H7 (cell line): ENCODE measurements around the gene CAMK2G. TPM values are rescaled to one million over a fixed set of nuclear protein-coding genes. Genes with fewer than 3 reads are reported as not detected.

Experiments used
- DNase-seq: peaks from one replicate; pipeline ENCODE4 v3.0.0; 2012
- H3K27me3 ChIP-seq: 2 replicates; pipeline ENCODE4 v1.6.0; 2011; ENCODE audit warnings: mild to moderate bottlenecking, low read length; ENCODE audit not compliant: control insufficient read depth, insufficient read depth
- H3K36me3 ChIP-seq: replicated peaks from 2 replicates; pipeline ENCODE4 v1.5.1; 2011; ENCODE audit warnings: low read length; ENCODE audit not compliant: control insufficient read depth, insufficient read depth
- H3K4me3 ChIP-seq: 2 replicates; pipeline ENCODE4 v1.5.1; 2011; ENCODE audit warnings: low read depth, mild to moderate bottlenecking, control low read depth, low read length, moderate library complexity; ENCODE audit not compliant: insufficient read depth
- total RNA-seq: library from RNA; depleted of rRNA; stranded (reverse); fragments of >200 nt; shearing (Covaris generic); gene quantifications from 2 replicates; pipeline ENCODE4 v1.2.3, GENCODE V29; 2014

CAMK2G gene
- total RNA-seq, 1 experiment from 2014 or later: 26.6 TPM

- Histone ChIP-seq H3K36me3 (peaks cover 5% of the 10 kb centered on the region), H3K4me3 (no peak overlapping the region), H3K27me3 (no peaks in the 10 kb centered on the region)
- no peak for DNase-seq
Observed at GRCh38 chr10:73814276-73814895, 60.0 kb downstream of the CAMK2G start.

GRCh38 chr10:73813333-73813732 is 61.0 kb downstream of the CAMK2G start:
- DNase-seq: no peak
- H3K36me3 ChIP-seq: peaks cover 8% of the 10 kb centered on the region
- no peaks in the 10 kb centered on the region for H3K27me3 ChIP-seq
- no peak overlapping the region for H3K4me3 ChIP-seq

GRCh38 chr10:73812657-73813056 is 61.7 kb downstream of the CAMK2G start:
- Histone ChIP-seq H3K4me3 (no peak overlapping the region), H3K36me3 (peaks cover 8% of the 10 kb centered on the region), H3K27me3 (no peaks in the 10 kb centered on the region)
- DNase-seq: peak; percentile 80

- no peaks in the 10 kb centered on the region for H3K27me3 ChIP-seq
- peak; percentile 90 for DNase-seq
- peak overlapping the region; percentile 80 for H3K4me3 ChIP-seq
- peaks cover 12% of the 10 kb centered on the region for H3K36me3 ChIP-seq
Observed at GRCh38 chr10:73810735-73811465, 63.5 kb downstream of the CAMK2G start.

- DNase-seq: no peak
- Histone ChIP-seq H3K36me3 (peaks cover 17% of the 10 kb centered on the region), H3K27me3 (no peaks in the 10 kb centered on the region), H3K4me3 (no peak overlapping the region; the same call in 1 of the 2 replicates)
Observed at GRCh38 chr10:73810358-73810734, 64.0 kb downstream of the CAMK2G start.

- Histone ChIP-seq H3K4me3 (no peak overlapping the region), H3K27me3 (no peaks in the 10 kb centered on the region), H3K36me3 (peaks cover 17% of the 10 kb centered on the region)
- DNase-seq: no peak
Observed at GRCh38 chr10:73809061-73809818, 65.1 kb downstream of the CAMK2G start.

- no peaks in the 10 kb centered on the region for H3K27me3 ChIP-seq
- H3K4me3 ChIP-seq: no peak overlapping the region
- no peak for DNase-seq
- H3K36me3 ChIP-seq: peaks cover 20% of the 10 kb centered on the region
Observed at GRCh38 chr10:73808021-73808815, 66.1 kb downstream of the CAMK2G start.

GRCh38 chr10:73807471-73807870 is 66.9 kb downstream of the CAMK2G start:
- Histone ChIP-seq H3K36me3 (peaks cover 28% of the 10 kb centered on the region), H3K4me3 (no peak overlapping the region), H3K27me3 (no peaks in the 10 kb centered on the region)
- no peak for DNase-seq

GRCh38 chr10:73806176-73806950 is 68.0 kb downstream of the CAMK2G start:
- DNase-seq: no peak
- no peak overlapping the region for H3K4me3 ChIP-seq
- peaks cover 31% of the 10 kb centered on the region for H3K36me3 ChIP-seq
- no peaks in the 10 kb centered on the region for H3K27me3 ChIP-seq

GRCh38 chr10:73803680-73804286 is 70.6 kb downstream of the CAMK2G start:
- no peak for DNase-seq
- Histone ChIP-seq H3K36me3 (peaks cover 39% of the 10 kb centered on the region), H3K4me3 (no peak overlapping the region), H3K27me3 (no peaks in the 10 kb centered on the region)

GRCh38 chr10:73802276-73802991 is 71.9 kb downstream of the CAMK2G start:
- no peak for DNase-seq
- no peak overlapping the region for H3K4me3 ChIP-seq
- H3K27me3 ChIP-seq: no peaks in the 10 kb centered on the region
- peaks cover 37% of the 10 kb centered on the region for H3K36me3 ChIP-seq

GRCh38 chr10:73801253-73801590 is 73.1 kb downstream of the CAMK2G start:
- H3K27me3 ChIP-seq: no peaks in the 10 kb centered on the region
- DNase-seq: no peak
- H3K36me3 ChIP-seq: peaks cover 32% of the 10 kb centered on the region
- H3K4me3 ChIP-seq: no peak overlapping the region
